BLaER1 (cell line): ENCODE data around the gene PTPN7.
"Not testable (repeated sequence)": the region's sequence is repeated elsewhere in the genome, so short reads cannot be mapped to it uniquely, and the experiment has no call there.

ENCODE experiments used
- H3K27ac ChIP-seq: shearing (Covaris generic); formaldehyde crosslinking; 2 replicates; pipeline ENCODE4 v1.8.1; 2022
- H3K27me3 ChIP-seq: shearing (Covaris generic); formaldehyde crosslinking; 2 replicates; pipeline ENCODE4 v1.8.1; 2022
- H3K36me3 ChIP-seq: shearing (Covaris generic); formaldehyde crosslinking; 2 replicates; pipeline ENCODE4 v1.8.1; 2022
- H3K4me1 ChIP-seq: shearing (Covaris generic); formaldehyde crosslinking; 2 replicates; pipeline ENCODE4 v1.8.1; 2022
- H3K4me2 ChIP-seq: shearing (Covaris generic); formaldehyde crosslinking; 2 replicates; pipeline ENCODE4 v1.8.1; 2022
- H3K4me3 ChIP-seq: shearing (Covaris generic); formaldehyde crosslinking; 2 replicates; pipeline ENCODE4 v1.8.1; 2022
- H3K9ac ChIP-seq: shearing (Covaris generic); formaldehyde crosslinking; 2 replicates; pipeline ENCODE4 v1.8.1; 2022
- H3K9me3 ChIP-seq: shearing (Covaris generic); formaldehyde crosslinking; 2 replicates; pipeline ENCODE4 v1.8.1; 2022
- H4K20me1 ChIP-seq: shearing (Covaris generic); formaldehyde crosslinking; 2 replicates; pipeline ENCODE4 v1.8.1; 2022
- Cebpa-rat ChIP-seq: shearing (Covaris generic); IDR thresholded peaks from 2 replicates; pipeline ENCODE4 v1.8.1; 2022

The PTPN7 gene

DNA sequence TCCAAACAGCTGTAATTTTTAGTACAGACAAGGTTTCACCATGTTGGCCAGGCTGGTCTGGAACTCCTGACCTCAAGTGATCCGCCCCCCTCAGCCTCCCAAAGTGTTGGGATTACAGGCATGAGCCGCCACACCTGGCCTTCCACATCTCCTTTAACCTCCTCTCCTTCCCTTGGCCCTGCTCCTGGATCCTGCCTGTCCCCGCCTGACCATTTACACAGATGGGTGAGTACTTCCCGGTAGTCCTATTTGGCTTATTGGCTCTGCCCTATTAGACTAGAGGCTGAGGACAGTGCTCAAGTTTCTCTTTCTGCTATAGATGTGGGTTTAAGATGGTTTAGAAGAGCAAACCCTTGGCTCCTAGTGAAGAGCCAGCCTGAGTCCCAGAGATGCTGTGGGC is 7.1 kb downstream of the PTPN7 start:
- H3K4me1 ChIP-seq = peaks cover 28% of the 10 kb centered on the region
- no peak overlapping the region for H3K4me2 ChIP-seq
- no peak for TF ChIP-seq Cebpa-rat
- peaks cover 41% of the 10 kb centered on the region for H4K20me1 ChIP-seq
- no peak overlapping the region for H3K27ac ChIP-seq
- H3K9ac ChIP-seq = no peak overlapping the region
- H3K36me3 ChIP-seq = peaks cover 99% of the 10 kb centered on the region
- no peak overlapping the region for H3K4me3 ChIP-seq
- H3K9me3 ChIP-seq = no peaks in the 10 kb centered on the region
- H3K27me3 ChIP-seq = no peaks in the 10 kb centered on the region

DNA sequence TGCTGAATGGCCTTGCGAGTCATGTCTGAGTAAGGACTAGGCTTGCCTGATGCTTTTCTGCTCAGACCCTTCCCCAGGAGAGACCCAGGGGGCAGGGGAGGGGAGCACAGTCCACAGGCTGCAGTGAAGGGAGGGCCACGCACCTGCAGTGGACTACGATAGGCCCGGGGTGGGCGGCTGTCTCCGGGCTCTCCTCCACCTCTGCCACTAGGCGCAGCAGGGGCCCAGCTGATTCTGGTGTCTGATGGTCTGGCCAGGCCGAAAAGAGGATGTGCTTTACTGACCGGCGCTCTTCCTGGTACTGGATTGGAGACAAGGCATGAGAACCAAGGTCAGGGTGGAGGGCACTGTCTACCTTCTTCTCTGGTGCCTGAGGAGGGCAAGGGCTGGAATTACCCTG is 8.0 kb downstream of the PTPN7 start:
- no peak for TF ChIP-seq Cebpa-rat
- H3K4me1 ChIP-seq = peaks cover 19% of the 10 kb centered on the region
- H3K27ac ChIP-seq = no peak overlapping the region
- no peak overlapping the region for H3K9ac ChIP-seq
- H3K27me3 ChIP-seq = no peaks in the 10 kb centered on the region
- no peak overlapping the region for H3K4me3 ChIP-seq
- peaks cover 99% of the 10 kb centered on the region for H3K36me3 ChIP-seq
- H3K4me2 ChIP-seq = no peak overlapping the region
- H4K20me1 ChIP-seq = peaks cover 40% of the 10 kb centered on the region
- H3K9me3 ChIP-seq = no peaks in the 10 kb centered on the region

DNA sequence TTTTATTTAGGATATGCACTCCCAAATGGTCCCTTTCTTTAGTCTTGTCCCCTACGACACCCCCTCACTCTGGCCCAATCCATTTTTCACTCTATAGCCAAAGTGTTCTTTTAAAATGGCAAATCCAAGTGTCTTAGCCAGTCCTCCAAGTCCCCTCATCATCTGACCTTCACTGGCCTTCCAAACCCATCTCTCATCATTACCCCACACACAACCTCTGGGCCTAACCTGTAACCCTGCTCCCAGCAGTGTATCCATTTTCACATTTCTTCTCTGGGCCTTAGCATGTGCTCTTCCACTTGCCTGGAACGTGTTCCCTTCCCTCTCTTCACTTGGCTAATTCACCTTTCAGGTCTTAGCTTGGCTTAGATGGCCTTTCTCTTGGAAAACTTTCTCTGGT is 9.4 kb downstream of the PTPN7 start:
- peaks cover 10% of the 10 kb centered on the region for H3K4me1 ChIP-seq
- H3K9me3 ChIP-seq = no peaks in the 10 kb centered on the region
- peaks cover 94% of the 10 kb centered on the region for H3K36me3 ChIP-seq
- H3K9ac ChIP-seq = no peak overlapping the region
- TF ChIP-seq Cebpa-rat = no peak
- no peak overlapping the region for H3K27ac ChIP-seq
- H3K4me2 ChIP-seq = no peak overlapping the region
- H3K27me3 ChIP-seq = no peaks in the 10 kb centered on the region
- H3K4me3 ChIP-seq = no peak overlapping the region
- H4K20me1 ChIP-seq = peaks cover 35% of the 10 kb centered on the region

DNA sequence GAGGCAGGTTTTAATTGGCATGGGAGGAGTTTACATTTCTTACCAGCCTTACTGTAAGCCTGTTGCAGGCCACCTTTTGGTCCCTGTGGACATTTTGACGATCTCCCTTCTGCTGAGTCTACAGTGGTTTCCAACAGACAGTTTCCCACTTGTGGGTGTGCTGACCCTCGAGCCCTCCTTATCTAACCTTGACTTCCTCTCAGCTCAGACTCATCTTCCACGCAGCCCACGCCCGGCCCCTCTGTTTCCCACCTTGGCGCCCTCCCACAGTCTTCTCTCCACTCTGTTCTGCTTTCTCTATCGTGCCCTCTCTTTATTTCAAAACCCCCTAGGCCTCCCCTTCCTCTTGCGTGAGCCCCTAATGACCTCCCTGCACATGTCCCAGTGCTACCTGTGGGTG is 9.8 kb downstream of the PTPN7 start:
- H3K4me2 ChIP-seq = no peak overlapping the region
- no peak overlapping the region for H3K4me3 ChIP-seq
- peaks cover 90% of the 10 kb centered on the region for H3K36me3 ChIP-seq
- no peak for TF ChIP-seq Cebpa-rat
- no peaks in the 10 kb centered on the region for H3K27me3 ChIP-seq
- no peak overlapping the region for H3K27ac ChIP-seq
- H3K9me3 ChIP-seq = no peaks in the 10 kb centered on the region
- H3K4me1 ChIP-seq = peaks cover 13% of the 10 kb centered on the region
- H4K20me1 ChIP-seq = peaks cover 31% of the 10 kb centered on the region
- H3K9ac ChIP-seq = no peak overlapping the region

DNA sequence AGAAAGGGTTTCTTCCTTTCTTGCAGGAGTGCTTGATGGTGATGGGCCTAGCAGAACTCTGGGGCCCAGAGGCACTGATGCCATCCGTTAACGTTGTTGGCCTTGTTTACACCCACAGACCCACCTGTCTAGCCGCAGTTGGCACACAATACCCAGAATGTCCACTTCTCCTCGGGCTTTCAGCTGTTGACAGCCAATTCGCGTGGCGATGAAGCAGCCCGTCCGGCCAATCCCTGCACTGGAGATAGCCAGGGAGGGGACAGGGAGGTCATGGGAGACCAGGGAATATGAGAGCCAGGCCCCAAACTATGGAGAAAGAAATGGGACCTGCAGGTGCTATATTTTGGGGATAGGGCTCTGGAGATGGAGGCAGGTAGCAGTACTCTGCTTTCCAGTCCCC is 10.2 kb downstream of the PTPN7 start:
- Histone ChIP-seq H3K9ac (no peak overlapping the region), H3K9me3 (no peaks in the 10 kb centered on the region), H3K27me3 (no peaks in the 10 kb centered on the region), H3K4me3 (no peak overlapping the region), H4K20me1 (peaks cover 27% of the 10 kb centered on the region), H3K27ac (no peak overlapping the region), H3K4me1 (peaks cover 13% of the 10 kb centered on the region), H3K36me3 (peaks cover 86% of the 10 kb centered on the region), H3K4me2 (no peak overlapping the region)
- no peak for TF ChIP-seq Cebpa-rat

DNA sequence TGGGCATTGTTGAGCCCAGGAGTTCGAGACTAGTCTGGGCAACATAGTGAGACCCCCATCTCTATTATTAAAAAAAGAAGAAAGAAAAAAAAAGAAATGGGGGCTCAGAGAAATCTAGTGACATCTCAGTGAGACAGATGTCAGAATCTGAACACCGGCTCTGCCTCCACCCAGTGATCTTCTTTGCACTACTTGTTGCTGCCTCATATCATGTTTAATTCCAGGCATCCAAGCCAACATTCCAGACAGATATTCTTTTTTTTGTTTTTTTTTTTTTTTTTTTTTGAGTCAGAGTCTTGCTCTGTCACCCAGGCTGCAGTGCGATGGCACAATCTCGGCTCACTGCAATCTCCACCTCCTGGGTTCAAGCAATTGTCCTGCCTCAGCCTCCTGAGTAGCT is 10.8 kb downstream of the PTPN7 start:
- TF ChIP-seq Cebpa-rat = no peak
- Histone ChIP-seq H4K20me1 (peaks cover 27% of the 10 kb centered on the region), H3K36me3 (peaks cover 80% of the 10 kb centered on the region)

DNA sequence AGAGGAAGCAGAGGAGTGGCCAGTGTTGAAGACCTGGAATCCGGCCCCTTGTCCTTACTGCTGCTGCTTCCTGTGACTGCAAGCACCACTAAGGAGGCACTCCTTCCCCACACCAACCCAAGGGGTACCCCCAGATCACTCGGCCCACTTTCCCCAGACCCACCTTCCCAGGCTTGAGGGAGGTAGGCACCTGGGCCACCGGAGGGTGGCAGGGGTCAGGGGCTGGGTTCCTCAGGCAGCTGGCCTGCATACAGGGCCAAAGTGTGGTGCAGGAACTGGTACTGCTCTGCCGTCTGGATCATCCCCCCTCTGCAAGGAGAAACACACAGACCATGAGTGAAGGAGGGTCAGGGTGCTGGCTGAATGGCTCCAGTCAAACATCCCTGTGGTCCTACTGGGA is 12.0 kb downstream of the PTPN7 start:
- peaks cover 68% of the 10 kb centered on the region for H3K36me3 ChIP-seq
- no peaks in the 10 kb centered on the region for H3K9me3 ChIP-seq
- no peak overlapping the region for H3K4me2 ChIP-seq
- TF ChIP-seq Cebpa-rat = no peak
- no peaks in the 10 kb centered on the region for H3K27me3 ChIP-seq
- no peak overlapping the region for H3K9ac ChIP-seq
- H3K4me1 ChIP-seq = peaks cover 16% of the 10 kb centered on the region
- no peak overlapping the region for H3K27ac ChIP-seq
- H3K4me3 ChIP-seq = no peak overlapping the region
- H4K20me1 ChIP-seq = peaks cover 29% of the 10 kb centered on the region

More for the DNA sequence above, 10.8 kb downstream of the PTPN7 start:
- peaks cover 16% of the 10 kb centered on the region for H3K4me1 ChIP-seq
- H3K9me3 ChIP-seq = no peaks in the 10 kb centered on the region
- no peak overlapping the region for H3K4me2 ChIP-seq
- H3K9ac ChIP-seq = no peak overlapping the region
- H3K27me3 ChIP-seq = no peaks in the 10 kb centered on the region
- no peak overlapping the region for H3K4me3 ChIP-seq
- H3K27ac ChIP-seq = no peak overlapping the region

DNA sequence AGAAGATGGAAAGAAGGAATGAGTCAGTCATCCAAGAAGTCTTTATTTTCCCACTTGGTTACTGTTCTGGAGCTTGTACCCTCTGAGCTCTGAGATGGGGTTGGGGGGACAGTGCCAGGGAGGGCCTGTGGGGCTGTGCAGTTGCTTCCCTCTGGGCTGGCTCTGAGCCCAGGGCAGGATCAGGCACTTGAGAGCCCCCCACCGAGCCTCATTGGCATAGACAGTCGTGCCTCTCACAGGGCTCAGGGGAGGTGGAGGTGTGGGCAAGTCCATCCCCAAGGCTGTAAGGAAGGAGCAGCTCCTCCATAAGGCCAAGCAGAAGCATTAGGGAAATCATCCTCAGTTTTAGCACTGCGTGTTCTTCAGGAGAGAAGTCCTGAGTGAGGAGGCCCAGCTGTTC is 13.4 kb downstream of the PTPN7 start:
- no peaks in the 10 kb centered on the region for H3K27me3 ChIP-seq
- TF ChIP-seq Cebpa-rat = no peak

DNA sequence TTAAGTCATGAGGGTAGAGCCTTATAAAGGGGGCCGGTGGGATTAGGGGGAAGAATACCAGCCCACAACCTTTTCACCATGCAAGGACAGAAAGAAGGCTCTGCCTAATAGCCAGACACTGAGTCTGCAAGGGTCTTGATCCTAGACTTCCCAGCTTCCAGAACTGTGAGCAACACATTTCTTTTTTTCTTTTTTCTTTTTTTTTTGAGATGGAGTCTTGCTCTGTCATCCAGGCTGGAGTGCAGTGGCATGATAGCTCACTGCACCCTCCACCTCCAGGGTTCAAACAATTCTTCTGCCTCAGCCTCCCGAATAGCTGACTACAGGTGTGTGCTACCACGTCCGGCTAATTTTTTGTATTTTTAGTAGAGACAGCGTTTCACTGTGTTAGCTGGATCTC is 14.1 kb downstream of the PTPN7 start:
- H3K4me1 ChIP-seq = peaks cover 30% of the 10 kb centered on the region
- H3K4me2 ChIP-seq = peak overlapping the region; percentile 88; the same call in 1 of the 2 replicates
- H3K9me3 ChIP-seq = no peaks in the 10 kb centered on the region
- peaks cover 57% of the 10 kb centered on the region for H3K36me3 ChIP-seq
- TF ChIP-seq Cebpa-rat = no peak
- no peak overlapping the region for H3K27ac ChIP-seq
- H3K9ac ChIP-seq = no peak overlapping the region
- no peaks in the 10 kb centered on the region for H3K27me3 ChIP-seq
- H3K4me3 ChIP-seq = no peak overlapping the region
- peaks cover 38% of the 10 kb centered on the region for H4K20me1 ChIP-seq

More for the DNA sequence above, 13.4 kb downstream of the PTPN7 start:
- H3K36me3 ChIP-seq = peaks cover 63% of the 10 kb centered on the region
- H3K27ac ChIP-seq = no peak overlapping the region
- H3K4me2 ChIP-seq = no peak overlapping the region
- H3K9ac ChIP-seq = no peak overlapping the region
- H3K9me3 ChIP-seq = no peaks in the 10 kb centered on the region
- peaks cover 29% of the 10 kb centered on the region for H3K4me1 ChIP-seq
- no peak overlapping the region for H3K4me3 ChIP-seq
- peaks cover 32% of the 10 kb centered on the region for H4K20me1 ChIP-seq

DNA sequence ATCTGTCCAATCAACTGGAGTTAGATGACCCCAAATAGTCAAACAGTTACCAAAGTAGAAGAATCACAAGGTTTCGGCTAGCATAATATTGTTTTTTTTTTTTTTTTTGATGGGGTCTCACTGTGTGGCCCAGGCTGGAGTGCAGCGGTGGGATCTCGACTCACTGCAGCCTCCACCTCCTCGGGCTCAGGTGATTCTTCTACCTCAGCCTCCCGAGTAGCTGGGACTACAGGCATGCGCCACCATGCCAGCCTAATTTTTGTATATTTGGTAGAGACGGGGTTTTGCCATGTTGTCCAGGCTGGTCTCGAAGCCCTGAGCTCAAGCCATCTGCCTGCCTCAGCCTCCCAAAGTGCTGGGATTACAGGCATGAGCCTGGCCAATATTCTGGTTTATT is 14.7 kb downstream of the PTPN7 start:
- peak overlapping the region; percentile 95; the same call in 1 of the 2 replicates for H3K9ac ChIP-seq
- H4K20me1 ChIP-seq = peaks cover 43% of the 10 kb centered on the region
- not testable (repeated sequence) for H3K27ac ChIP-seq

More for the DNA sequence above, 14.7 kb downstream of the PTPN7 start:
- Histone ChIP-seq H3K4me1 (peaks cover 35% of the 10 kb centered on the region), H3K4me3 (0 out of 2 replicates have a peak overlapping the region, but pooled peaks have one; percentile 89), H3K36me3 (peaks cover 57% of the 10 kb centered on the region), H3K4me2 (peak overlapping the region; percentile 88)
- H3K9me3 ChIP-seq, H3K27me3 ChIP-seq: not testable (repeated sequence)
